ENCODE data around the gene PTPRO.

DNA sequence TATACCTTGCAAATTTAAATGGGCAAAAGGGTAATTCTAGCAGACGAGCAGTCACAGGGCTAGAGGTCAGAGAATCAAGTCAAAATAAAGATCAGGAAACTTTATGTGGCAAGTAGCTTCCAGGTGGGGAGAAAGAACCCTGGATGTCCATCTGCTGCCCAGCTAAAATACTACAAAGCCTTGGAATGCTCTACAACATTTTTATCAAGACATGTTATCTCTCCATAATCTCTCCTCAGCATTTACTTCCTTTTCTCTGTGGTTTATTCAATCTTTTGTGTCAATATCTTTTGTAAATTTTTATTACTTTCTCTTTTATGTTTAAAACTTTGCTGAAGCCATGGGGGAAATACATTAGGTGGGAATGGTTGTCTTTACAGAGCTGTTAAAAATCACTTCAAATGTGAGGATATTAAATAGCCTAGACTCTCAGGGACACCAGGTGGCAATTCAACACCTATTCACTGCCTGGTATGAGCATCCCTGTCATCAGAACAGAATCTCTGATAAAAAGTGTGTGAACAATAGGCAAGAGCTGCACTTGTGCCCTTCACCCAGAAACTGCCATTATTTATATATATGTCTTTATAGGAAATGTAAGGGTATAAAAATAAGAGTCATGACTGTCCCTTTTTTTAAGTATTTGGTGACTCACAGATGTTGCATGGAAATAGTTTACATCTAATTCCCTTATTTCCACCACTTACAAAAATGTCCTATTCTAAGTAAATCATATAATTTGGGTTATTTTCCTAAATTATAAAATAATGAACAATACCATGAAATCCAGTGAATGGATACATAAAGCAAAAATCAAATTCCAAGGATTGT lies 314.0 kb downstream of the PTPRO start:
- TF ChIP-seq, protein P1, sequence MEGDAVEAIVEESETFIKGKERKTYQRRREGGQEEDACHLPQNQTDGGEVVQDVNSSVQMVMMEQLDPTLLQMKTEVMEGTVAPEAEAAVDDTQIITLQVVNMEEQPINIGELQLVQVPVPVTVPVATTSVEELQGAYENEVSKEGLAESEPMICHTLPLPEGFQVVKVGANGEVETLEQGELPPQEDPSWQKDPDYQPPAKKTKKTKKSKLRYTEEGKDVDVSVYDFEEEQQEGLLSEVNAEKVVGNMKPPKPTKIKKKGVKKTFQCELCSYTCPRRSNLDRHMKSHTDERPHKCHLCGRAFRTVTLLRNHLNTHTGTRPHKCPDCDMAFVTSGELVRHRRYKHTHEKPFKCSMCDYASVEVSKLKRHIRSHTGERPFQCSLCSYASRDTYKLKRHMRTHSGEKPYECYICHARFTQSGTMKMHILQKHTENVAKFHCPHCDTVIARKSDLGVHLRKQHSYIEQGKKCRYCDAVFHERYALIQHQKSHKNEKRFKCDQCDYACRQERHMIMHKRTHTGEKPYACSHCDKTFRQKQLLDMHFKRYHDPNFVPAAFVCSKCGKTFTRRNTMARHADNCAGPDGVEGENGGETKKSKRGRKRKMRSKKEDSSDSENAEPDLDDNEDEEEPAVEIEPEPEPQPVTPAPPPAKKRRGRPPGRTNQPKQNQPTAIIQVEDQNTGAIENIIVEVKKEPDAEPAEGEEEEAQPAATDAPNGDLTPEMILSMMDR (IDR thresholded peaks at IDR 0.05; ENCODE audit: low read depth, low read length) = no peak
- TF ChIP-seq EZH2phosphoT487 (IDR thresholded peaks at IDR 0.05; ENCODE audit: low read depth) = no peak
